NK-92 treated with Interleukin-12 subunit alpha and Interleukin-12 subunit beta, amount 100 ng/mL, for 24 hours (cell line): ENCODE data around the gene HNRNPU.
"Not testable (repeated sequence)": the region's sequence is repeated elsewhere in the genome, so short reads cannot be mapped to it uniquely, and the experiment has no call there.

Experiments used
- DNase-seq: peaks from one replicate; lab custom pipeline; 2025; lab: John Stamatoyannopoulos, UW

The HNRNPU gene

DNA sequence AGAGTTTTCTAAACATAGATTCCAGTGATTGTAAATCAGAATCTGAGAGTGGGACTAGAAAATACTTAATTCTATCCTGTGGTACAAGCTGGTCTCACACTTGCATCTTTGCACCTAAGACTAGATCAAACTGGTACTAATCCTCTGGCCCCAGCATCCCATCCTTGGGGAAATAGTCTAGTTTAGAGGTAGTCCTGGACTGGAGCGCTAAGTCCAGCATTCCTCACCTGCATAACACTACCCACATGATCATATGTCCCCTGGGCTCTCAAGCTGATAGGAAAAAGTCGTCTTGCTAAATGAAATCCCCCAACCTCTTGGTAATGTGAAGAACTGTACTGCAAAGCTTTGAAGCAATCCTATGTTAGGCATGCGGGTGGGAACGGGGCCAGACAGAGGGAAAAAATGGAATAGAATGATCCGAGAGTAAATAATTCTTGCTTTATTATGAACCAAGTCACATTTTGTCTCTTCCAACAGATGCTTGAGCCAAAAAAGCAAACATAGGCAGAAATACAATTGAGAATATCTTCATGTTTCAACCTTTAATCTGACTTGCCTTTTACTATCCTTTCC, 24.0 kb downstream of the HNRNPU start:
- no peak for DNase-seq

DNA sequence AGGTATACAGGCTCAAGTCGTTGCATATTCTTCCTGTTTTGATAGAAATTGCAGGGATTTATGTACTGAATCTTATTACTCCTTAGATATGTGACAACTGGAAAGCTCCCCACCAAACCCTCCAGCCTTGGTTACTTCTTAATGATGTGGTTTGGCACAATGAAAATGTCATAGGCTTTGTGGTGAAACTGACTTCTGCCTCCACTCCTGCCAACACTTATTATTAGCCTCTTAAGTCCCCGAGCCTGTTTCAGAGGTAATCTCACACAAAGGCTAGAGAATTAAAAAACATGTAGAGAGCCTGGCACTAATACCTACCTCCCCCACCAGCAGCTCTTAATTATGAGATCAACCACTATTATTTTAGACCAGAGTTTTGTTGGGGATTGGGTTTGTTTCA, 24.7 kb downstream of the HNRNPU start:
- no peak for DNase-seq

GRCh38 chr1:244837597-244838258, 26.6 kb downstream of the HNRNPU start:
- DNase-seq: no peak

DNA sequence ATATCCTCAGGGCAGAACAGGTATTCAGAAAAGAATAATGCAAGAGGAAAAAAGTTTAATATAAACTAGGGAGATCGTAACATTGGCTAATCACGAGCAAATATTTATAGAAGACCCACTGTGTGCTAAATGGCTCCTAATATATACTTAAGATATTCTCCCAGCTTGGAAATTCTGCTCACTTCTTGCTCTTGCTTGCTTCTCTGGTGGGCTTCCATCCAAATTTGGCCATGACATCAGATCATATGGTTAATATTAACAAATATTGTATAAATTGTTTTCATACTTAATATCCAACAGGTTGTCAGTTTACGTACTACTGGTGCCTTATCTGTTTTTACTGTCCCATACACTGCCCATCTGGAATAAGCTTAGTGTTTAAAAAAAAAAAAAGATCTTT, 27.8 kb downstream of the HNRNPU start:
- DNase-seq: no peak

DNA sequence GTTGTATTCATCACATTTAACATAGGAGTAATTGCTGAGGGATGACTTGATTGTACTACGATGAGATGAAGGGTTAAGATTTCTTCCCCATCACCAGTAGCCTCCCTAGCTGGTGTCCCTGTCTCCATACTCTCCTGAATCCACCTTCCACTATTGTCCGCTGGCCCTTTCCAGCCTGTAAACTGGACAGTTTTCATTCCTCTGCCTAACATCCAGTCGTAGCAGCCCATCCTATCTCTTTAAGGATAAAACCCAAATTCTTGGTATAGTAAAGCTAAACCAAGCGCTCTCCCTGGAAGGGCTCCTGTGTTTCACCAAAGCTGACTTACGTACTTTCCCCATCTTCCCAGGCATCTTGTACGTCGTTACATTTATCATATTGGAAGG, 28.2 kb downstream of the HNRNPU start:
- no peak for DNase-seq

DNA sequence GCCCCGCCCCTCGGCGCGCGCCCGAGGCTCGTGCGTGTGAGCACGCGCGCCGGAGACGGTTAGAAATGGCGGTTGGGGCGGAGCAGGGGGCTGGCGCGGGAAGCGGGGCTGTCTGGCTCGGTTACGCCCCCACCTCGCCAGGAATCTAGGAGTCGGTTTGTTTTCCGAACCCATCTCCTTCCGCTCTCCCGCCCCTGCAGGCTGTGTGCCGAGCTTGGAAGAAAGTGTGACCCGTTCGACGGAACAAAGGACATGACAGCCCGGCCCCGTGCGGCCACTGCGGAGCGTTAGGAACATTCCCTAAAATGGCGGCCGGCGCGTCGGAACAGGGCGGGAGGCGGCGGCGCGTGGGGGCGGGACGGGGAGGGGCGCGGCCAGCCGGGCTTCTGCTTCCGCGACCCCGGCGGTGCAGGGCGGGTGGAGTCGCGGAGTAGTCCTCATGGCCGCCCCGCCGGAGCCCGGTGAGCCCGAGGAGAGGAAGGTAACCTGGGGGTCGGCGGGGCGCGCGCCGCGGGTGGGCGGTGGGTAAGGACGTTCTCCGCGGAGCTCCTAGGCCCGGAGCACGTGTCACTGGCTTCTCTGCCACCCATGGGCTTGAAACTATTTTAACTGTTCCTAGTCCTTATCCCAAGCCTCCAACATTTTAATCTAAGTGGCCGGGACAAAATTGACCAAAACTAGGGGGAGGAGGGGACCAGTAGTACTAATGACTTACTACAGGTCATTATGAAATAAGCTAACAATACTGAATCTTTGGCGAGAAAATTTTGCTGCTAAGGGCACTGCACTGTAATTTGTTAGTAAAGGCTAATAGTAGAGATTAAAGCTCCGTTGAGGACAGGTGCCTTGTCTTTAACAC, 28.8 kb downstream of the HNRNPU start, which contains the start of gene COX20:
Gene COX20, plus strand, starts transcription at position 383 of the 859 bp plus-strand sequence. Its CDS starts 57 bp downstream, at position 440.
- peak; percentile 94 for DNase-seq

DNA sequence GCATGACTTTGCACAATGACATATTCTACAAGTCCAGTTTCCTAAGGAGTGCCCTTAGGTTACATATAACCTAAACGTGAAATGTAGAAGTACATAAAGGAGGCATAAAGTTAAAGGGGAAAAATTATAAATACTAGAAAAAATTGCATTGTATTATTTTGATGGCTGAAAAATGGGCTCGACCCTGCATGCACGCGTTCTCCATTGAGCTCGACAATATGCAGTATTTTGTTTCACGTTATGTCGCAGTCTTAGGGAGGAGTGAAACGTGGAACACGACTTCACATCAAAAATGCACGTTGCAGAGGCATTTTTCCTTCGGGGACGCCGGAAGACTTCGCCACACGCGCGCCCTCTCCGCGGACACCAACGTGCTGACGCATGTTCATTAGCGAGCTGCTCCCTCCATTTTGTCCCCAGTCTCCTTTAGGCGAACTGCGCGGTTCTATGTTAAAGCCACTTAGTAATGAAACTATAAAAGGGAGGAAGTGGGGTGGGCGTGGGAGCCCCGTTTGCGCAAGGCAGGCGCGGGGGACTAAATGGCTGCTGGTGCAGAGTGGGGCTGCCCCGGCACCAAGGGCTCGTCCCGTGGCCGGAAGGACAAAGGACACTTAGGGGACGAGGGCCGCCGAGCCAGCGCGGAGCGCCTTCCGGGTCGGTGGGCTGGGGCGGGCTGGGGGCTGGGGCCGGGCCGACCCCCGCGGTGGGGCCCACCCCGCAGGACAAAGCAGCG, 29.6 kb downstream of the HNRNPU start:
- DNase-seq: peak; percentile 94

DNA sequence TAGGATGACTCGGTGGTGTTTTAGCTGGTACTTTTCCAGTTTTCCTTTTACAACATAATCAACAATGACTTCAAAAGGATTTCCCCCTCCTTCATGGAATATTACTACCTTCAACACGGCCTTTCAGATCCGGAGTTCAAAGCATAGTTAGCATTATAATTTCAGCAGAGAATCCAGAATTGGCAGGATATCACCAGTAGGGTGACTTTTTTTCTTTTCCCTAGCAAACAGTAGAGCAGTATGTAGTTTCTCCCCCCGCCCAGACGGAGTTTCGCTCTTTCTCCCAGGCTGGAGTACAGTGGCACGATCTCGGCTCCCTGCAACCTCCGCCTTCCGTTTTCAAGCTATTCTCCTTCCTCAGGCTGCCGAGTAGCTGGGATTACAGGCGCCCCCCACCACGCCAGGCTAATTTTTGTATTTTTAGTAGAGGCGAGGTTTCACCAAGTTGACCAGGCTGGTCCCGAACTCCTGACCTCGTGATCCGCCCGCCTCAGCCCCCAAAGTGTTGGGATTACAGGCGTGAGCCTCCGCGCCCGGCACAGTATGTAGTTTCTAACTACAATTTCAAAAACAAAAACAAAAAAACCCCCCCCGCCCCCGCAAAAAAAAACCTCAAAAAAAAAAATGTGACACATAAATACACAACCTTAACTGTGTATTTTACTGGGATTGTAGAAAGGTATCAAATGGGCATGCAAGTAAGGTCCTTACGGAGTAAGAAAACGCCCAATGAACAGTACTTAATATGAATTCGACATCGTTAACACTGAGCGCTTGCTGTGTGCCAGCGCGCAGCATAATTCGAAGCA, 30.4 kb downstream of the HNRNPU start:
- peak; percentile 25 for DNase-seq

DNA sequence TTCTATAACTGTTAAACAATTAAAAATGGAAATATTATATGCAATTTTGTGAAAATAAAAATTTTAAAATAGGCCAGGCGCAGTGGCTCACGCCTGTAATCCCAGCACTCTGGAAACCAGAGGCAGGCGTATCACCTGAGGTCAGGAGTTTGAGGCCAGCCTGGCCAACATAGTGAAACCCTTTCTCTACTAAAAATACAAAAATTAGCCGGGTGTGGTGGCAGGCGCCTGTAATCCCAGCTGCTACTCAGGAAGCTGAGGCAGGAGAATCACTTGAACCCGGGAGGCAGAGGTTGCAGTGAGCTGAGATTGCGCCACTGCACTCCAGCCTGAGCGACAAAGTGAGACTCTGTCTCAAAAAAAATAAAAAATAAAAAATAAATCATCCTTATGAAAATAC, 31.1 kb downstream of the HNRNPU start:
- DNase-seq: not testable (repeated sequence)

GRCh38 chr1:244830639-244831038, 33.7 kb downstream of the HNRNPU start:
- no peak for DNase-seq

DNA sequence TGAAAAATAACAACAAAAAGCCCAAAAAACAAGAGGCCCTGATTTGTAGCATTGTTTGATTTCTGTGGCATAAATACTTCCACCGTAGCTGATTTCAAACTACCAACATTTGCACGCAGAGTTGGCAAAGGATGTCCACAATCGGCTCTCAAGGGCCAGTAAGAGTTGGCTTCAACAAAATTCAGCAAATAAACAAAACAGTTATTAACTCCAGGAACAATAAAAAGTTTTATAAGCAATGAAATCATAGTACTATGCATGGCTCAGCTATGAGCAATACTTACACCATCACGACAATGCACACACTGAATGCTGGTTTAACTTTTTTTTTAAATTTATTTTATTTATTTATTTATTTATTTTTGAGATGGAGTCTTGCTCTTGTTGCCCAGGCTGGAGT, 37.6 kb downstream of the HNRNPU start:
- no peak for DNase-seq

DNA sequence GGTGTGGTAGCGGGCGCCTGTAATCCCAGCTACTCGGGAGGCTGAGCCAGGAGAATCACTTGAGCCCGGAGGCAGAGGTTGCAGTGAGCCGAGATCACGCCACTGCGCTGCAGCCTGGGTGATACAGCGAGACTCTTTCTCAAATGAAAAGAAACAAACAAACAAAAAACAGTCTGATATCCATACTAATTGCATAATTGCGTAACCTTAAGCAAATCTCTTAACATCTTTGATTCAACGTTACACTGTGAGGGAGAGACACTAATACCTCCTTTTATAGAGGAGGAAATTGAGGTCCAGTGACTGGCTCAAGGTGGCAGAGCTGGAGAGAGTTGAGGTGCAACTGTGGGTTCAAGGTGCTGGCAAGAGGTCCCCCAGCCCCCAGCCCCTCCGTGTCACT, 41.5 kb downstream of the HNRNPU start:
- DNase-seq: no peak

GRCh38 chr1:244821134-244821533, 43.2 kb downstream of the HNRNPU start:
- DNase-seq: no peak

DNA sequence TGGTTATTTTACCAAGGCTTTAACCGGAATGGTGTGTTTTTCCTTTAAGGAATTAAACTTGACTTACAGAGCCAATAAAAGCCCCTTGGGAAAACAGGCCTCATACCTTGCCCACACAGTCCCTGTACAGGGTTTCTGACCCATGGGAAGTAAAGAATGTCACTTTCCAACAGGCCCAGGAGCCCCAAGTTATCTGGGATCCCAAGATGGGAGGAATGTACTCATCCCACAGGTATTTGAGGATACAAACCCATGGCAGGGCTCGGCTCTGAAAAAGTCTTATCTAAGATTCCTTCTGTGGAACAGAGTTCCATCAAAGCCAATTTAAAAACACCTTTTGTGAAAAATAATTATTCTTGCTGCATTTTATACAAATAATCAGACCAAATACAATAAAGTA, 44.2 kb downstream of the HNRNPU start:
- no peak for DNase-seq

DNA sequence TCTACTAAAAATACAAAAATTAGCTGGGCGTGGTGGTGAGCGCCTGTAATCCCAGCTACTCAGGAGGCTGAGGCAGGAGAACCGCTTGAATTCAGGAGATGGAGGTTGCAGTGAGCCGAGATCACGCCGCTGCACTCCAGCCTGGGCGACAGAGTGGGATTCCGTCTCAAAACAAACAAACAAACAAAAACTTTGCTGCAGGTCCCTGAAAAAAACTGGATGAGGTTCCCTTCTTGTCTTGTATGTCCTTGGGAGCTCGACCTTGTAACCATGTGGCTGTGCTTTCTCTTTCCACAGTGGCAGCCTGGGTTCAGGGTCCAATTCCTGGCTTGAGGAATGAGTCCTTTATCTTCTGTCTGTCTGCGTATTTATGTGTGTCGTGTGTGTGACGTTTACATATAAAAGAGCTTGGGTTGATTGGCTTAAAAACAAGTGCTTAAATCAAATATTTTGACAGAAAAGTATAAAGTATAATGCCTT, 46.9 kb downstream of the HNRNPU start:
- DNase-seq: no peak

DNA sequence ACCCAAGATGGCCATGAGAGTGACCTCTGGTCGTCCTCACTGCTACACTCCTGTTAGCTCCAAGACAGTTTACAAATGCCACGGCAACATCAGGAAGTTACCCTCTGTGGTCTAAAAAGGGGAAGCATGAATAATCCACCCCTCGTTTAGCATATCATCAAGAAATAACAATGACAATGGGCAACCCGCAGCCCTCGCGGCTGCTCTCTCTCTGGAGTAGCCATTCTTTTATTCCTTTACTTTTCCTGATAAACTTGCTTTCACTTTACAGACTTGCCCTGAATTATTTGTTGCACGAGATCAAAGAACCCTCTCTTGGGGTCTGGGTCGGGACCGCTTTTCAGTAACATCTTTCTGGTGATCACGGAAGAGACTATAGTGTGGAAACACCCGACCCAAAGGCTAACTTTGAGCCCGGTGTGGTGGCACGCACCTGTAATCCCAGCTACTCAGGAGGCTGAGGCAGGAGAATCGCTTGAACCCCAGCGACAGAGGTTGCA, 48.7 kb downstream of the HNRNPU start:
- no peak for DNase-seq

DNA sequence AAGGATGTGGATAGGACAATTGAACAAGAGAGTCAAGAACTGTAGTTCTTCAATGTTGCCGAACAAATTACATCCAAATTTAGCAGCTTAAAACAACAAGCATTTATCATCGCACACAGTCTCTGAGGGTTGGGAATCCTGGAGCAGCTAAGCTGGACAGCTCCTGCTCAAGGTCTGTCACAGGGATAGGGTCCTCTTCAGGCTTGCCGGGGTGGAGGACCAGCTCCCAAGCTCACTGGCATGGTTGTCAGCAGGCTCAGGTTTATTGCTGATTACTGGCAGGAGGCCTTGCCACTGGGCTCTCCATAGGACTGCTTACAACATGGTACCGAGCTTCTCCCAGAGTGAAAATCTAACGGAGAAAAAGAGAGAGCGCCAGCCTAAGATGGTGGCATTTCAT, 51.0 kb downstream of the HNRNPU start:
- no peak for DNase-seq

GRCh38 chr1:244810221-244810620, 54.1 kb downstream of the HNRNPU start:
- no peak for DNase-seq

GRCh38 chr1:244807138-244807537, 57.2 kb downstream of the HNRNPU start:
- DNase-seq: no peak

- no peak for DNase-seq
These were observed 59.5 kb downstream of the HNRNPU start for GRCh38 chr1:244804841-244805240.

DNA sequence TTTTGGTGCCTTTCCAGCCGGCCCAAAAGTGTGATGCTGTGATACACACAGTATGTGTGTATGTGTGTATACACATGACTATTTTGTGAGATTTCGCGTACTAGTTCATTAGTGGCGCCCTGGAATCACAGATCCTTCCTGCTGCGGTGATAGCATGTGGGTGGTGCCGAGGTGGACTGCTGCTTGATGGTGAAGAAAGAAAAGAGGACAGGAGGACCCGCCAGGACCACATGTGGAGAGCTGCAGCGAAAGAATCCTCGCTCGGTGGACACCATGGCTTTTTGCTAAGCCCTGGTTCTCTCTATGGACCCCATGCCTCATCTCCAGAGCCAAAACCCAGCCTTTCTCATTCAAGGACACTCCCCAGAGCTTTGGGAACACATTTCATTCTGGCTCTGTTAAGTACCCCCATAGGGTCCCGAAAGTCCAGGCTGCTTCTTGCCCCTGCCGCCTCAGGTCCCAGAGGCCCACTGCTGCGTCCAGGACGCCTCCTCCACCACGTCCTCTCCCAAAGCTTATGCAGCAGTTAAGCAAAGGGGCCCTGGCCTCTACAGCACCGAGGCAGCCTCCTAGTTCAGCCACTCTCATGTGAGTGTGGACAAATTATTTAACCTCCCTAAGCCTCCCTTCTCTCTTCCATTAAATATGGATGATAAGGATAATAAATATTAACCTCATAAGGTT, 61.6 kb downstream of the HNRNPU start:
- DNase-seq: no peak
